HG02798 (cell line): Measurements from ENCODE around the gene TJP1.

Experiments
- ATAC-seq: cut with Tn5 transposase; IDR thresholded peaks from one replicate; pipeline ENCODE4 v1.9.1; 2021; ENCODE audit warnings: mild to moderate bottlenecking; ENCODE audit not compliant: unreplicated experiment, poor library complexity

The TJP1 gene

GRCh38 chr15:29822100-29822683, at the start of gene TJP1:
TJP1 (minus strand) TSS chr15:29822468; CDS start chr15:29822028, 440 bp downstream.
- no peak for ATAC-seq

DNA sequence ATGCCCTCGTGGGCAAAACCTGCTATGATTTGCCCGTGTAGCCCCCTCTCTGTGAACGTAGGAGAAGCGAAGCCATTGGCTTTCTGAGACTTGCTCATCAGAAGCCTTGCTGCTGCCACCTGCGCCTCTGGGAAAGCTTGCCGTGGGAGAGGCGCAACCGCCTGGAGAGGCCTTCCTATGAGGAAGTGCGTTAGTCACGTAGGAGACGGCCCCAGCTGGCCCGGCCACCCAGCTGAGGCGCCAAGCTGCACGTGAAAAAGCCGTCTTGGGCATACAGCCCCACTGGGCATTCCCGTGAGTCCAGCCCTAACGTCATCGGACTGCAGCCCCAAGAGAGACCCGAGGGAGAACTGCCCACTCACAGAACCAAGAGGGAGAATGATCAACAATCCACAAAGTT, 49.1 kb upstream of the TJP1 start:
- ATAC-seq, result no peak

GRCh38 chr15:29870495-29871151, 48.4 kb upstream of the TJP1 start:
- no peak for ATAC-seq

- no peak for ATAC-seq
Observed at GRCh38 chr15:29867241-29868000, 45.2 kb upstream of the TJP1 start.

DNA sequence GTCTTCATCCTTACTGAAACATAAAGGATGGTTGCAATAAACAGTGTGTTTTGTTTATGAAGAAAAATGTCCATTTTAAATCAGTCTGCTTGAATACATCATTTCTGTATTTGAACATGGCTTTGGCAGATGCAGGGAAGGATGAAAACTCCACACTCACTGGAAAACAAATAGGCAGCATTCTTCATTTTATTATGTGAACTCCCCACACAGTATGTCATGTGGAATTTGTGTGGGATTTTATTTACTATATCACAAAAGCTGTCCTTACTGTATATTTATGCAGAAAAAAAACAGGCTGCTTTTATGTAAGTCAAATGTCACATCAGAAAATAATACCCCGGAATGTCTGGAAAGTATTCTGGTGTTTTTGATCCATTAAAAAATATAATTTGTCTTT, 44.1 kb upstream of the TJP1 start:
- ATAC-seq, result no peak

GRCh38 chr15:29864501-29864900, 42.2 kb upstream of the TJP1 start:
- no peak for ATAC-seq

GRCh38 chr15:29863438-29863837, 41.2 kb upstream of the TJP1 start:
- ATAC-seq, result no peak

DNA sequence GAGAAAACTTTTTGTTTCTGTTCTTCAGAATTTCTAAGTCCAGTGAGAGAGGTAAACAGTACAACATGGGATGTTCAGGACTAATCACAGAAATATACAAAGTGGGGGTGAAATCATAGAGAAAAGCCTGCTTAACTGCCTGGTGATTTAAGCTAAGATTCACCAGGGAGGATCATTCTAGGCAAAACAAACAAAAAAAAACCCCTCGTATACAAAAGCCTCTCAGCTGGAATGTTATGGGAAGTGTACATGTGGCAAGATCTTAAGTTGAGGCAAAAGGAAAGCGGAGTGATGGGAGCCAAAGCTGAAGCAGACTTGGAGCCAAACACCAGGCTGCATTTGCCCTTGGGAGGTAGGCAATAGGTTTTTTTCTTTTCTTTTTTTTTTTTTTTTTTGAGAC, 40.0 kb upstream of the TJP1 start:
- ATAC-seq, result no peak

DNA sequence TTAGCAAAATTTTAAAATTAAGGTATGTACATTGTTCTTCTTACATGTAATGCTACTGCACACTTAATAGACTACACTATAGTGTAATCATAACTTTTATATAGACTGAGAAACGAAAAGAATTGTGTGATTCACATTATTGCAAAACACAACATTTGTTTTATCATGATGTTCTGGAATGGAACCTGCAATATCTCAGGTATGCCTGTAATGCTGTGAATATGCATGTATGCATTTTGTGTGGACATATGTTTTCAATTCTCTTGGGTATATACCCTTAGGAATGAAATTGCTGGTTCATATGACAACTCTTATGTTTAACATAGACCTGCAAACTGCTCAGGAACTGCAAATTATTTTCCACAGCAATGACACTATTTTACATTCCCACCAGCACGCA, 38.6 kb upstream of the TJP1 start:
- no peak for ATAC-seq

DNA sequence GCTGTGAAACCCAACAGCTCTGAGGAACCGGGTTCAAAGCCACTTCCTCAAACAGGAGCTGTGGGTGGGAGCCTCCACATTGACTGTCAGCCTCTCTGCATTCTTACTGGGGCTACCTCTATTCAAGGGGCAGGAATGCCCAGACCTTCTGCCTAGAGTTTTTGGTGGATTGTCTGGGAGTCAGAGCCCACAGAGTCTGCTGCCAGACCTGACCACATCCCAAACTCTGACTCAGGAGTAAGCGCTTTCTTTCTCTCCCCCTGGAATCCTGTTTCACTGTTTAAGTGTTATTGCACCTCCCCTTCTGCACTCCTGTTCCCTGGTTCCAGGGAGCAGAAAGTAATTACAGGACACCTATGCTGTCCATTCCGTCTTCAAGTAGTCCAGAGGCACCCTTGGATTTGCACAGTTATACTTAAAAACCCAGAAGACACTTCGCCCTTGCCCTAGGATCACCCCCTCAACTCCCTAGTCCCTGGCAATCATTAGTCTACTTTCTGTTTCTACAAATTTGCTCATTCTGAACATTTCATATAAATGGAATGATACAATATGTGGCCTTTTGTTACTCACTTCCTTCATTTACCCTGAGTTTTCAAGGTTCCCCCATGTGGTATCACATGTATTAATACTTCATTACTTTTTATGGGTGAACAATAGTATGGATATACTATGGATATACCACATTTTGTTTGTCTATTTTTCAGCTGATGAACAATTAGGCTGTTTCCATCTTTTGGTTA, 37.9 kb upstream of the TJP1 start:
- ATAC-seq, result no peak

DNA sequence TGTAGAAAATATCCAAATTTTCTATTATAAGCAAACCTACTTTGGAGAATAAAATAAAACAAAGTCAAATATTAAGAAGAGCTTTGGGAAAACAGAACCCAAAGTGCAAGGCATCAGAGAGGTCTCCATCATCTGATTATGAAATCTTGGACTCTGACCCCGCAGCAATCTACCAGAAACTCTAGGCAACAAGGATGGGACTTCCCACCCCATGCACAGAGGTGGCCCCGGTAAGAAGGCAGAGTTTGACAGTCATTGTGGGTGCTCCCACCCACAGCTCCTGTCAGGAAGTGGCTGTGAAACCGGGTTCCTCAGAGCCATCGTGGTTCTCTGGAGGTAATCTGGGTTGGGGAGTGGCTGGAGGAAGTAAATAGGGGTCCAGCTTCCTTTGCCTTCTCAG, 37.0 kb upstream of the TJP1 start:
- ATAC-seq, result no peak

- ATAC-seq, result no peak
Observed at GRCh38 chr15:29857221-29857789, 35.0 kb upstream of the TJP1 start.

GRCh38 chr15:29854413-29854812, 32.1 kb upstream of the TJP1 start:
- ATAC-seq, result no peak

GRCh38 chr15:29853211-29853987, 31.1 kb upstream of the TJP1 start:
- ATAC-seq, result no peak

GRCh38 chr15:29852201-29852600, 29.9 kb upstream of the TJP1 start:
- no peak for ATAC-seq

GRCh38 chr15:29849716-29850115, 27.4 kb upstream of the TJP1 start:
- ATAC-seq, result no peak

DNA sequence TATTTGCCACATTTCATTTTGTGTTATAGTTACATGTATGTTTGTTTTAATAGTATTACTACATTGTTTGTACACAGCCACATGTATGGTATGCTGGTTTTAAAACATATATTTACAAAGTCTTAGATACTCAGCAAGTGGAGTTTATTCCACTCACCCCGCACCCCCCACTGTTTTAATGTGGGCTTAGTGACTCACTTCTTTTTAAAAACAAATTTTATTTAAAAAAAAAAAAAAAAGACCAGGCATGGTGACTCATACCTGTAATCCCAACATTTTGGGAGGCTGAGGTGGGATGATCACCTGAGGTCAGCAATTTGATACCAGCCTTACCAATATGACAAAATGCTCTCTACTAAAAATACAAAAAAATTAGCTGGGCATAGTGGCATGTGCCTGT, 26.9 kb upstream of the TJP1 start:
- no peak for ATAC-seq

DNA sequence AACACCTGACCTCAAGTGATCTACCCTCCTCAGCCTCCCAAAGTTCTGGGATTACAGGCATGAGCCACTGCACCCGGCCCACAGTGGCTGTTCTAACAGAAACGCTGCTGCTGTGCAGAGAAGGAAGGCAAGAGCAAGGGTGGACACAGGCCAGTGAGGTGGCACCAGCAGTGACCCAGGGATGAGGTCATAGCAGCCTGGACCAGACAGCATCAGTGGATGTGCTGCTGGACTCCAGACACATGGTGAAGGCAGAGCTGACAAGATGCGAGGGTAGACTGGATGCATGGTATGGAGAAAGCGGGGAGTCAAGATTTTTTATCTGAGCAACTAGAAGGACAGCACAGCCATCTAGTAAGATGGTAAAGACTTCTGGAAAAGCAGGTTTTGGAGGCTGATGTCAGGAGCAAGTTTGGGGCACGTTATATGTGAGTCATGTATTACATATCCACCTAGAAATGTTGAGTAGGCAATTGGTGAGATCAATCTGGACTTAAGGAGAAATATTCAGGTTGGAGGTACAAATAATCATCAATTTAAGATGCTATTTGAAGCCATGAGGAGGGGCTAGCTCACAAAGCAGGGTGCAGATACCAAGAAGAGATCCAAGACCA, 22.1 kb upstream of the TJP1 start:
- no peak for ATAC-seq

DNA sequence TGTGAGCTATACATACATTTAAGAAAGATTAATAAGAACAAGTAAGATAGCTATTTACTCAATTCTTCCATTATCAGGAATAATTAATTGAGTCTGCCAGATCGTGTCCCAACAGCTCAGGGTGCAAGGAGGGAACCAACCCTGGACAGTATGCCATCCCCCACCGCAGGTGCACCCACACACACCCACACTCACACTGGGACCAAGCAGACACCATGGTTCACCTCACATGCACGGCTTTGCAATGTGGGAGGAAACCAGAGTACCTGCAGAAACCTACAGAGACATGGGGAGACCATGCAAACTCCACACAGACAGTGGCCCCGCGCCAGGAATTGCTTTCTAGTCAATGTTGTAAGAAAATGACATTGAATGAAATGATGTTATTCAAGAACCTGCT, 20.0 kb upstream of the TJP1 start:
- no peak for ATAC-seq

DNA sequence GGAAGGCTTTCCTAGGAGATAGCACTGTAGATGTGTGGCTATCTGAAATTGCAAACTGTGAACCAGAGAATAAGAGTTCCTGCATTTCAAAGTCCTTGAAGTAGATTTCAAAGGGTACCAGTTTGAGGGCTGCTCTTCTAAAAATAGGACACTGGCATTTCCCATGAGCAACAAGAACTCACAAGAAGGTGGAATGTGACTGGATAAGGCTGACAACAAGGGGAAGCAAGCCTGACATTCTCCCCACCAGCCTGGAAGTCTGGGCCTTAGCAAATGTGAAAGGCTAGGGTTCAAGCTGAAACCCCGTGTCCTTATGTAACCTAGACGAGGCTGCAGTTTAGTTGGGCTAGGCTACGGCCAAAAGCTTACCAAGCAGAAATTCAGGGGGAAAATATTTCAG, 18.7 kb upstream of the TJP1 start:
- no peak for ATAC-seq
